ENCODE results near the gene C2CD4B.

Gene C2CD4B

GRCh38 chr15:62118520-62119226 lies 46.4 kb downstream of the C2CD4B start:
- DNase-seq (ENCODE audit: low read depth) = no peak
- no peak overlapping the region; the same call in 1 of the 2 replicates for H3K4me3 ChIP-seq (ENCODE audit: control insufficient read depth, low read depth, low read length)
- no peak for TF ChIP-seq CTCF (IDR thresholded peaks at IDR 0.05; ENCODE audit: control insufficient read depth, insufficient read depth, low read depth, low read length, missing control alignments)

GRCh38 chr15:62115847-62116246 lies 49.2 kb downstream of the C2CD4B start:
- TF ChIP-seq CTCF (IDR thresholded peaks at IDR 0.05; ENCODE audit: control insufficient read depth, insufficient read depth, low read depth, low read length, missing control alignments) = no peak
- no peak for DNase-seq (ENCODE audit: low read depth)
- no peak overlapping the region for H3K4me3 ChIP-seq (ENCODE audit: control insufficient read depth, low read depth, low read length)
